Karpas-422 (cell line): ENCODE data around the gene ZNF488. TPM values are rescaled to one million over a fixed set of nuclear protein-coding genes. Genes with fewer than 3 reads are reported as not detected.

Experiments
- DNase-seq: peaks from one replicate; pipeline ENCODE4 v3.0.0-alpha.2; 2015
- H2AFZ ChIP-seq: fragments of 200-600 bp; sonication (generic); 2 replicates; pipeline ENCODE4 v1.6.1; 2014; ENCODE audit warnings: antibody characterized with exemption, low read length, mixed read lengths
- H3K27ac ChIP-seq: fragments of 200-600 bp; sonication (generic); 2 replicates; pipeline ENCODE4 v1.5.1; 2014; ENCODE audit warnings: mild to moderate bottlenecking, low read length, moderate library complexity
- H3K27me3 ChIP-seq: fragments of 200-600 bp; sonication (generic); 2 replicates; pipeline ENCODE4 v1.6.1; 2014; ENCODE audit warnings: low read length, mixed read lengths
- H3K36me3 ChIP-seq: fragments of 200-600 bp; sonication (generic); 2 replicates; pipeline ENCODE4 v1.6.1; 2014; ENCODE audit warnings: low read length, mixed read lengths; ENCODE audit not compliant: insufficient read depth
- H3K4me1 ChIP-seq: fragments of 200-600 bp; sonication (generic); 2 replicates; pipeline ENCODE4 v1.6.1; 2014; ENCODE audit warnings: mild to moderate bottlenecking, low read length, mixed read lengths
- H3K4me2 ChIP-seq: fragments of 200-600 bp; sonication (generic); 2 replicates; pipeline ENCODE4 v1.6.1; 2014; ENCODE audit warnings: low read length, low read depth, mild to moderate bottlenecking; ENCODE audit not compliant: poor library complexity, severe bottlenecking
- H3K4me3 ChIP-seq: fragments of 200-600 bp; sonication (generic); 2 replicates; pipeline ENCODE4 v1.5.1; 2014; ENCODE audit warnings: mild to moderate bottlenecking, antibody characterized with exemption, low read length, mixed read lengths
- H3K79me2 ChIP-seq: fragments of 200-600 bp; sonication (generic); 2 replicates; pipeline ENCODE4 v1.6.1; 2014; ENCODE audit warnings: mild to moderate bottlenecking, low read length, mixed read lengths
- H3K9ac ChIP-seq: fragments of 200-600 bp; sonication (generic); 2 replicates; pipeline ENCODE4 v1.6.0; 2014; ENCODE audit warnings: low read length
- H3K9me2 ChIP-seq: fragments of 200-600 bp; sonication (generic), shearing (Covaris generic); replicated peaks from 2 replicates; pipeline ENCODE4 v1.6.0; 2014; ENCODE audit warnings: mild to moderate bottlenecking, low read length, moderate library complexity; ENCODE audit not compliant: insufficient read depth
- H3K9me3 ChIP-seq: fragments of 300-700, 200-600 bp; sonication (generic); 2 replicates; pipeline ENCODE4 v1.6.1; 2014; ENCODE audit warnings: low read length, mixed read lengths
- H4K20me1 ChIP-seq: fragments of 200-600 bp; sonication (generic); 2 replicates; pipeline ENCODE4 v1.6.1; 2014; ENCODE audit warnings: mild to moderate bottlenecking, antibody characterized with exemption, low read length, low read depth; ENCODE audit not compliant: insufficient read depth
- total RNA-seq: library from RNA; depleted of rRNA; stranded (reverse); fragments of >200 nt; shearing (Covaris generic); gene quantifications from 2 replicates; pipeline ENCODE4 v1.2.3, GENCODE V29; 2014; ENCODE audit warnings: low replicate concordance

Gene ZNF488
- total RNA-seq, 1 experiment from 2014 or later = not detected

DNA sequence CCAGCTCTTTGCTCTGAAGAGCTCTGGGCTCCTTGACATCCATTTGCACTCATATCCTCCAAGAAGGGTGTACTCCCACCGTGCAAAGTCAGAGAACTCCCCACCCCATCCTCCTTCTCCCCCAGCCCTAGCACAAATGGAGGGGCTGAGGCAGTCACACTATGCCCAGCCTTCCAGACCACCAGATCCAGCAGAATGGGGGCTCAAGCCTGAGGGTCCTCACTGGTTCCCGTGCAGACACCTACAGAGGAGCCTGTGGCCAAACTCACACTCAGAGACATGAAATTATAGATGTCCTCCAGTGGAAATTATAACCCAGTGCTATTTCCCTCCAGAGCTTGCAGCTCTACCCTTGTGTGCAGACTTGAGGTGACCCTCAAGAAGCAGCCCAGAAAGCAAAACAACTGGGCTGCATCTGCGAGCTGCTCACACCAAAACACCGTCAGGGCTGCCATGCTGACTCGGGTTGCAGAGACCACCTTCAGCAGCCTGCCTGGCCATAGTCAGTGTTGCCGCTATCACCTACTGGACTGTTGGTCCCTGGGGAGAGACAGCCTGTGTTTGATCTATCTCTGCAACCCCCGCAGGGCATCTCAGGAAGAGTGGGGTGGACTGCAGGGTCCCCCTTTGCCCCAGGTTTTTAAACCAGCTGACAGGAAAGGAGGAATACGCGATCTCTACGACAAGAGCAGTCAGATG lies 7.4 kb downstream of the ZNF488 start:
- no peak for DNase-seq
- Histone ChIP-seq H3K79me2 (no peaks in the 10 kb centered on the region), H3K27me3 (no peaks in the 10 kb centered on the region), H3K9me3 (no peaks in the 10 kb centered on the region), H3K9ac (no peak overlapping the region), H3K27ac (no peak overlapping the region), H3K9me2 (no peaks in the 10 kb centered on the region), H3K36me3 (no peaks in the 10 kb centered on the region), H3K4me3 (no peak overlapping the region), H4K20me1 (no peaks in the 10 kb centered on the region), H3K4me2 (no peak overlapping the region), H2AFZ (no peak overlapping the region), H3K4me1 (no peaks in the 10 kb centered on the region)

DNA sequence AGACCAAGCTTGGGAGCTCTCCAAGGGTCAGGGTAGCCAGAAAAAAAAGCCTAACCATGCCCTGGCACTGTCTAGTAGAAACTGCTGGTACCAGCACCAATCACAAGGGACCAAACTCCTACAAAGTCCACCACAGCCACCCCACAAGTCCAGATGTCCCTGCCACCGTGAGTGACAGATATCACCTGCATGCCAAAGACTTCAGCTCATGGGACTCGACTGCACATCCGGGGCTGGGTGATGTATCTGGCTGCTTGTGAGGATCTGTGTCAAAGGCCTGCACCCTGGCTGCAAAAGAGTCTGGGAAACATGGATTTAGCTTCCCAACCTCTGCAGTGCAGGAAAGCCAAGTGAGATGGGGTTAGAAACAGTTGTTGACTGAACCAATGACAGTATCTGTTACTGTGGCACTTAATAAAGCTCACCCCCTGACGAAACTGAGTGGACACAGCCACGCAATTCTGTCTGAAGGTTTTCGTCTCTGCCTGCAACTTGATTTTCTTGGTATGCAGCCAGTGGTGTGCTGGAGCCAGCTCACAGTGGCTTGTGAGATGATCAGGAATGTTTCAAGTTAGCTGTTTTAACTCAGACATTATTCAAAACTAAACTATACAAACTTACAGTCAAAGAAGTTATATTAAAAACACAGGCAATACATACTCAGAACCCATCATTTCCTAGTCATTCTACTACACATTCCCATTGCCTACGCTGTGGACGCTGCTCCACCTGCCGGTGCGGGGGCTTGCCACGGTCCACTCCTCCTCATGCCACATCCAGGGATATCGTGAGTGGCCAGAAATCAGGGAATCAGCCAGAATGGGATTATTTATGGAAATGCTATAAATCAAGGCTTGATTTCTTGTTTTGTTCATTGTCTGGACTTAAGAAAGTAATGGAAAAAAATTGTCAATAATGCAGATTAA lies 9.2 kb downstream of the ZNF488 start:
- Histone ChIP-seq H4K20me1 (no peaks in the 10 kb centered on the region), H3K4me1 (no peaks in the 10 kb centered on the region), H3K27ac (no peak overlapping the region), H3K36me3 (no peaks in the 10 kb centered on the region), H3K27me3 (no peaks in the 10 kb centered on the region), H3K9ac (no peak overlapping the region), H3K79me2 (no peaks in the 10 kb centered on the region), H3K9me2 (no peaks in the 10 kb centered on the region), H3K4me2 (no peak overlapping the region), H3K9me3 (no peaks in the 10 kb centered on the region), H3K4me3 (no peak overlapping the region), H2AFZ (no peak overlapping the region)
- DNase-seq = no peak

DNA sequence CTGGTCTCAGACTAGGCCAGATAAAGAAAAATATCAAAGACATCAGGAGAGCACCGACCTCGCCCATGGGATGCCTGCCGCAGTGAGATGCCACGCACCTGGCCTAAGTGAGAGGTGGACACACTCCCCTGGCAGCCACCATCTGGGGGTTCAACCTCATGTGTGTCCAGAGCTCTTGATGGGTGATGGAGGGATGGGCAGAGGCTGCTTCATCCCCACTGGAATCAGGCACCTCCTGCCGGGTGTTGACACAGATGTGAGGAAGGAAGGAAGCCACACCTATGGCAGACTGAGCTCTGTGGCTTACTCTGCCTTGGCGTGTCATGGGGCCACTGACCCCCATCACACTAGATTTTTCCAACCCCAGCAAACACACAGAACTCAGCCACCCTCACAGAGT lies 11.4 kb downstream of the ZNF488 start:
- Histone ChIP-seq H3K4me1 (no peaks in the 10 kb centered on the region), H3K9me2 (no peaks in the 10 kb centered on the region), H3K9me3 (no peaks in the 10 kb centered on the region), H4K20me1 (no peaks in the 10 kb centered on the region), H2AFZ (no peak overlapping the region), H3K79me2 (no peaks in the 10 kb centered on the region), H3K4me3 (no peak overlapping the region), H3K4me2 (no peak overlapping the region), H3K36me3 (no peaks in the 10 kb centered on the region), H3K9ac (no peak overlapping the region), H3K27ac (no peak overlapping the region), H3K27me3 (no peaks in the 10 kb centered on the region)
- no peak for DNase-seq

DNA sequence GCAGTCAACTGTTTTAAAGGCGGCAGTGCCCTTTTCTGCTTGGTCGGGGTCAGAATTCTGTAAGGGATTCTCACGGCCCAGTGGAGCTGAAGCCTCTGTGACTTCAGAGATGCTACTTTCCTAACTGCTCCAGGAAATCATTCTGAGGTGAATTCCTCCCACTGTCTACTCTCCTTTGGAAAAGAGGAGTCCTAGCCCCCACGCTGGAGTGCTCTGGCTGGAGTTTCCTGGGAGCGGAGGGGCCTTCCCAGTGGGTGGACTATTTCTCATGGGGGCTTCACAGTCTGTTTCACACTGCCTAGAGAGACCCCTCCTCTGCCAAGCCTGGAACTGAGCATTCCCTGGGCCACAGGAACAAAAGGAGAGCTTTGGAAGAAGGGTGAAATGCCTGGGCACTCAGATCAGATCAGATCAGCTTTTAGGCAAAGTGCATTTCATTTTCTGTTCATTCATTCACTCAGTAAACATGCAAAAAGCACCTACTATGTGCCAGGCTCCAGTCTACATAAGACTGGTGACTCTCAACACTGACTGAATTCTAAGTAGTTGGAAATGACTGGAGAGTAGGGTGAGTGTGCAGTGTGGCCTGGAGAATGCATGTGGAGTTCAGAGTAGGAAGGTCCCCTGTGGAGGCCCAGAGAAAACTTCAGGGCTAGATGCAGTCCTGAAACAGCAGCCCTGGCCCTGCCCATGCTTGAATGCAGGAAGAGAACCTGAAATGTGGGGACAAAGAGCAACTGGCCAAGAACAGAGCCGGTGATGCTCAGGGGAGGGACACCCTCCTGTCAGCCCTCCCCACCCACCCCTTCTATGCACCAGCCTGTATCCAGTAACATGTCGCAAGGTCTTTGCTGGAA lies 12.2 kb downstream of the ZNF488 start:
- Histone ChIP-seq H3K27ac (no peak overlapping the region), H3K9ac (no peak overlapping the region), H3K9me2 (no peaks in the 10 kb centered on the region), H3K4me3 (no peak overlapping the region), H3K9me3 (no peaks in the 10 kb centered on the region), H3K4me1 (no peaks in the 10 kb centered on the region), H3K4me2 (no peak overlapping the region), H2AFZ (no peak overlapping the region), H3K79me2 (no peaks in the 10 kb centered on the region), H4K20me1 (no peaks in the 10 kb centered on the region), H3K36me3 (no peaks in the 10 kb centered on the region), H3K27me3 (no peaks in the 10 kb centered on the region)
- no peak for DNase-seq

DNA sequence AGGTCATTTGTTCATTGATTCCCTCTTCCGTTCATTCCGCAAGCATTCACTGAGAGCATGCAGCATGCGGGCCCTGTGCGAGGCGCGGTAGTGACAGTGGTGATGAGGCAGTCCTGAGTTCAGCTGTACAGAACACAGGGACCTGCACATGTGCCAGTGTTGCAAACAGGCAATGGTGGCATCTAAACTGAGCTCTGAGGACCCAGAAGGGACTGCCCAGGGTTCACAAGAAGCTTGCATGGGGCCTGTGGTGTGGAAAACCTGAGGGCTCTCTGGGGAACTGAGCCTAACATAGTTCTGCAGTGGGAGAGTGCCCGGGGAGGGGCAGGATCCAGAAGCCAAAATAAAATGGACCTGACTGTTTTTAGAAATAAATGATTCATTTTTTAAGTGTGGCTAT lies 13.2 kb downstream of the ZNF488 start:
- DNase-seq = no peak
- Histone ChIP-seq H3K79me2 (no peaks in the 10 kb centered on the region), H3K4me1 (no peaks in the 10 kb centered on the region), H3K4me2 (no peak overlapping the region), H3K36me3 (no peaks in the 10 kb centered on the region), H3K27ac (no peak overlapping the region), H4K20me1 (no peaks in the 10 kb centered on the region), H3K9ac (no peak overlapping the region), H3K9me3 (no peaks in the 10 kb centered on the region), H3K4me3 (no peak overlapping the region), H3K27me3 (no peaks in the 10 kb centered on the region), H2AFZ (no peak overlapping the region), H3K9me2 (no peaks in the 10 kb centered on the region)

DNA sequence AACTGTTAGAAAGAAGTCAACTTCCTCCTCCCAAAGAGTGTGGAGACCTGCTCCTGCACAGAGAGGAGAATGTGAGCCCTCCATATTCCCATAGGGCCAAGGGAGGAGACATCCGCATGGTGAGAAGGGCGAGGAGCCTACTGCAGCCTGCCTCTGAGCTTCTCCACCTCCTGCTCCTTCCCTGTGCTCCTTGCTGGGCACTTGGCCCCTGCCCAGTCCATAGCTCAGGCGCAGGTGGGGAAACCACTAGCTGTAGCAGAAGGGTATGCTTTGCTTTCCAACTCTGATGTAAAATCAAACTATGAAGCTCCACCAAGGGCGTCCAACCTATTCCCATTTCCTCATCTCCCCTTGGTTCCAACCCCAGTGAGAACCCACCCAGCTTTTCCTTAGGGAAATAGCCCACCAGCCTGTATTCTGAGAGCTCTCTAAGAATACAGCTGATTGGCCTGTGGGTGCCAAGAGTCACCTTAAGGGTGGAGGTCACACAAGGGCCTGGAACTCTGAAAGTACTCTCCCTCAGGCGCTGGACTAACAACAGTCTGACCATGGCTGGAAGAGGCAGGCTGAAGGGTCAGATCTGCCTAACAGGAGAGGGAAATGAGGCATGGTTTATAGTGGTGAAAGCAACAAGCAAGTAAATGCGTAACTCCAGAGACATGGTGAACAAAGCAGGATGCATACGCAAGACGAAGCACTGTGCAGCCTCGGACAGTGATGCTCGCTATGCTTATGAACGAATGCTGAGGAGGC lies 13.9 kb downstream of the ZNF488 start:
- H3K9me3 ChIP-seq = no peaks in the 10 kb centered on the region
- H4K20me1 ChIP-seq = no peaks in the 10 kb centered on the region
- DNase-seq = no peak
- no peaks in the 10 kb centered on the region for H3K27me3 ChIP-seq
- H2AFZ ChIP-seq = no peak overlapping the region
- no peak overlapping the region for H3K4me2 ChIP-seq
- H3K9ac ChIP-seq = no peak overlapping the region
- no peaks in the 10 kb centered on the region for H3K4me1 ChIP-seq
- no peaks in the 10 kb centered on the region for H3K9me2 ChIP-seq
- H3K27ac ChIP-seq = no peak overlapping the region
- H3K79me2 ChIP-seq = no peaks in the 10 kb centered on the region
- H3K36me3 ChIP-seq = no peaks in the 10 kb centered on the region
- no peak overlapping the region for H3K4me3 ChIP-seq

DNA sequence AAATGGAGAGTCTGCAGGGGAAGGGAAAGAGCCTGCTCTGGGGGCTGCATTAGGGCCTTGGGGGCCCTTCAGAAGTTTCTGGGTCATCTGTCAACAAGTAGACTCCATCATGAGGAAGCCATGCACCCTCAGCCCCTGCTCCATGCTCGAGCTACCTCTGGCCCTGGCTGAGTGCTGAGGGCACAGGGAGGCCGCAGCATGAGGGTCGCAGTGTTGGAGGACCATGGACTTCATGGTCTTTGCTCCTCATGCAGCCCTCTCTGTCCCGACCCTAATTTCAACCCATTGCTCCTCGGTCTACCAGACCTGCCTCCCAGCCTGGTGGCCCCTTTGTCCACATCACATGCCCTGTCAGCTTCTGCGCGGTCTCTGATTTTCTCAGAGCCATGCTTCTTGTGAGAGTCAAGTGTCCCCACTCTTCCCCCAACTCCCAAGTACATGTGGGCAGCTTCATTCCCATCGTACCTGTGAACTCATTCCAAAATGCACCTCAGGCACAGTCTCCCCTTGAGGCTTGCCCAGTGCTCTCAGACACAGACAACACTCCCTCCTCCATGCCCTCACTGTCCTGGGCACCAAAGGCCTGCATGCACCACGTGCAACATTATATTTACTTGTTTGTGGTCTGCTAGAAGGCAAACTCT lies 14.7 kb downstream of the ZNF488 start:
- no peak overlapping the region for H3K4me2 ChIP-seq
- H2AFZ ChIP-seq = no peak overlapping the region
- H4K20me1 ChIP-seq = no peaks in the 10 kb centered on the region
- no peaks in the 10 kb centered on the region for H3K4me1 ChIP-seq
- no peak overlapping the region for H3K4me3 ChIP-seq
- no peaks in the 10 kb centered on the region for H3K9me3 ChIP-seq
- H3K79me2 ChIP-seq = no peaks in the 10 kb centered on the region
- H3K27me3 ChIP-seq = no peaks in the 10 kb centered on the region
- H3K36me3 ChIP-seq = no peaks in the 10 kb centered on the region
- no peak overlapping the region for H3K9ac ChIP-seq
- H3K9me2 ChIP-seq = no peaks in the 10 kb centered on the region
- H3K27ac ChIP-seq = no peak overlapping the region
- no peak for DNase-seq
